Adrenal gland (tissue), 12 donors: ENCODE results near the gene RNF5. TPM values are rescaled to one million over a fixed set of nuclear protein-coding genes. Genes with fewer than 3 reads are reported as not detected.
A peak's percentile ranks its signal among the peaks of the same experiment; 100 is the strongest.
"Not testable (repeated sequence)": the region's sequence is repeated elsewhere in the genome, so short reads cannot be mapped to it uniquely, and the experiment has no call there.

Experiments
- DNase-seq, 7 donors: peaks; one replicate each; pipeline ENCODE4 v3.0.0-alpha.2; 2019 to 2020
- H3K27ac ChIP-seq, 5 donors: fragments of 200-600 bp; sonication (generic) in 4 of 5; 1 replicate in 3 of 5; 2 replicates in 2 of 5; pipeline versions ENCODE4 v1.5.1 to v1.8.0; 2016 to 2020; ENCODE audit warnings: mild to moderate bottlenecking in 1 of 5
- H3K27me3 ChIP-seq: fragments of 200-600 bp; 2 replicates; pipeline ENCODE4 v1.8.0; 2021
- H3K36me3 ChIP-seq, 2 donors: fragments of 200-600 bp; replicated peaks in 1 of 2; 1 replicate in 1 of 2; 2 replicates in 1 of 2; pipeline versions ENCODE4 v1.5.1 to v1.8.0; 2018 to 2022
- H3K4me1 ChIP-seq, 2 donors: fragments of 200-600 bp; replicated peaks in 1 of 2; 1 replicate in 1 of 2; 2 replicates in 1 of 2; pipeline versions ENCODE4 v1.5.1 to v1.8.0; 2018 to 2021
- H3K4me3 ChIP-seq, 4 donors: fragments of 200-600 bp; sonication (generic) in 3 of 4; one replicate each; pipeline ENCODE4 v1.5.1; 2016 to 2018
- H3K9me3 ChIP-seq, 3 donors: fragments of 200-600 bp; sonication (generic) in 1 of 3; replicated peaks in 1 of 3; 1 replicate in 2 of 3; 2 replicates in 1 of 3; pipeline versions ENCODE4 v1.5.1 to v1.8.0; 2016 to 2021
- POLR2A ChIP-seq, 2 donors: fragments of 450-650 bp; IDR thresholded peaks; one replicate each; pipeline ENCODE4 v1.6.1; 2017; ENCODE audit warnings: antibody characterized with exemption in 2 of 2, mild to moderate bottlenecking in 2 of 2, moderate library complexity in 1 of 2
- WGBS, 4 donors: extraction: QIAGEN DNeasy Blood & Tissue Kit in 2 of 4; methylation state at CpG; one replicate each; pipeline versions ENCODE4 v1.1.5 to v1.1.7; 2013 to 2017; 5-methylcytosine and 5-hydroxymethylcytosine counted together
- intact Hi-C, 2 donors: fragments of 100-400 bp; cut with DNase I; formaldehyde crosslinking; loops; one replicate each; pipeline versions ENCODE4 v1.14.1 to v1.15.0; 2022 to 2023
- polyA plus RNA-seq, 3 donors: library from polyadenylated mRNA; stranded (reverse); fragments of 200-250 nt in 2 of 3; fragments of 350-450 nt in 1 of 3; fragmentation: Illumina TruSeq in 1 of 3; extraction: RNeasy Lipid Tissue Mini Kit (QIAGEN cat#74804) in 1 of 3; gene quantifications; one replicate each; pipeline ENCODE4 v1.2.3, GENCODE V29; 2013 to 2014
- total RNA-seq, 9 donors: library from RNA; depleted of rRNA in 4 of 9; stranded (reverse); fragments of >200 nt in 4 of 9; fragments of 120-200 nt in 1 of 9; fragmentation: NEBNext Ultra II Directional in 1 of 9; extraction: Animal tissue kit (Norgen Biotek cat#: 25700) in 1 of 9; gene quantifications; one replicate each; pipeline versions ENCODE4 v1.1.0 to v1.2.4, GENCODE V29; 2013 to 2023
- TF ChIP-seq, protein P1 (sequence below), 6 experiments: fragments of 450-650 bp in 4 of 6; fragments of 200-600 bp in 2 of 6; sonication (generic) in 1 of 6; IDR thresholded peaks; 1 replicate in 5 of 6; 2 replicates in 1 of 6; pipeline versions ENCODE4 v1.5.1 to v1.8.0; 2016 to 2021; ENCODE audit warnings: antibody characterized with exemption in 6 of 6, mild to moderate bottlenecking in 2 of 6, moderate library complexity in 1 of 6
- donor health status: healthy with polysubstance abuse.
- donor health status: Bipolar disorder and iron deficiency.
- donor health status: DM: yes; HTN: yes; CAD: no.
- donor health status: DM: no; HTN: no; CAD: no.
- donor health status: DM: no; HTN: no; CAD: no.
- donor health status: DM: yes; HTN: yes; CAD: no.

Gene RNF5
- total and polyA plus RNA-seq, 12 donors = 47.2 to 146 (median 110) TPM

DNA sequence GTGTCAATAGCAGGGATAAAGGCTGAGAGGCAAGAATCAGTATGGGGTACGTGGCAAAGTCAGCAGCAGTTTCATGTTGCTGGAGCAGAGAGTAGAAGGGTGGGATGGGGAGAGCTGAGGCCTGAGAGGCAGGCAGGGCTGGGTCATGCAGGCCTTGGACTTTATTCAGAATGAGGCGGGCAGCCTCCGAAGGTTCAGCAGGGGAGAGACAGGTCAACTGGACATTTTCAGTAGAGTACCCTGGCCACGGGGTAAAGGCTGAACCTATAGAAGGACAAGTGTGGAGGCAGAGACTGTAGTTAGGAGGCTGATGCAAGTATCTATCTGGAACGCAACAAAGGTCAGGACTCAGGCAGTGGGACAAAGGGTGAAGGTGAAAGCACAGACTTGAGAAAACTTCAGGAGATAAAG lies 32.0 kb downstream of the RNF5 start:
- no peak for DNase-seq
- Histone ChIP-seq H3K4me1 (no peaks in the 10 kb centered on the region), H3K27ac (no peak overlapping the region), H3K27me3 (no peaks in the 10 kb centered on the region), H3K4me3 (no peak overlapping the region), H3K36me3 (no peaks in the 10 kb centered on the region), H3K9me3 (no peaks in the 10 kb centered on the region)
- WGBS, 4 donors = 81 to 85% (median 82%) methylated on average over 5 of the region's 5 CpGs
- intact Hi-C loops = no loop called here
- no peak for TF ChIP-seq POLR2A (IDR thresholded peaks at IDR 0.05)
- TF ChIP-seq, protein P1, sequence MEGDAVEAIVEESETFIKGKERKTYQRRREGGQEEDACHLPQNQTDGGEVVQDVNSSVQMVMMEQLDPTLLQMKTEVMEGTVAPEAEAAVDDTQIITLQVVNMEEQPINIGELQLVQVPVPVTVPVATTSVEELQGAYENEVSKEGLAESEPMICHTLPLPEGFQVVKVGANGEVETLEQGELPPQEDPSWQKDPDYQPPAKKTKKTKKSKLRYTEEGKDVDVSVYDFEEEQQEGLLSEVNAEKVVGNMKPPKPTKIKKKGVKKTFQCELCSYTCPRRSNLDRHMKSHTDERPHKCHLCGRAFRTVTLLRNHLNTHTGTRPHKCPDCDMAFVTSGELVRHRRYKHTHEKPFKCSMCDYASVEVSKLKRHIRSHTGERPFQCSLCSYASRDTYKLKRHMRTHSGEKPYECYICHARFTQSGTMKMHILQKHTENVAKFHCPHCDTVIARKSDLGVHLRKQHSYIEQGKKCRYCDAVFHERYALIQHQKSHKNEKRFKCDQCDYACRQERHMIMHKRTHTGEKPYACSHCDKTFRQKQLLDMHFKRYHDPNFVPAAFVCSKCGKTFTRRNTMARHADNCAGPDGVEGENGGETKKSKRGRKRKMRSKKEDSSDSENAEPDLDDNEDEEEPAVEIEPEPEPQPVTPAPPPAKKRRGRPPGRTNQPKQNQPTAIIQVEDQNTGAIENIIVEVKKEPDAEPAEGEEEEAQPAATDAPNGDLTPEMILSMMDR (IDR thresholded peaks at IDR 0.05) = no peak

DNA sequence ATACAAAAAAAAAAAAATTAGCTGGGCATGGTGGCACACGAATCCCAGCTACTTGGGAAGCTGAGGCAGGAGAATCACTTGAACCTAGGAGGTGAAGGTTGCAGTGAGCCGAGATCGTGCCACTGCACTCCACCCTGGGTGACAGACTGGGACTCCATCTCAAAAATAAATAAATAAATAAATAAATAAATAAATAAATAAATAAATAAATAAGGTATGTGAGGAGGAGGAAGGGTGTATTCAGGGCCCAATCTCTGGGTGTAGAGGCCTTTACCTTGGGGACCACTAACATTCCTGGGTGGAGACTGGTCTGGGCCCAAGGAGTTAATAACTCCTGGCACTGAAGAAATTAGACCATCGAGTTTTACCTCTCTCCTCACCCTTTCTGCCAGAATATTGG lies 33.2 kb downstream of the RNF5 start:
- H3K4me1 ChIP-seq, H3K36me3 ChIP-seq, DNase-seq, H3K27ac ChIP-seq, H3K4me3 ChIP-seq, H3K9me3 ChIP-seq, H3K27me3 ChIP-seq, intact Hi-C loops: not testable (repeated sequence)
- 83 to 93% (median 86%) methylated on average over 4 of the region's 4 CpGs for WGBS, 4 donors

DNA sequence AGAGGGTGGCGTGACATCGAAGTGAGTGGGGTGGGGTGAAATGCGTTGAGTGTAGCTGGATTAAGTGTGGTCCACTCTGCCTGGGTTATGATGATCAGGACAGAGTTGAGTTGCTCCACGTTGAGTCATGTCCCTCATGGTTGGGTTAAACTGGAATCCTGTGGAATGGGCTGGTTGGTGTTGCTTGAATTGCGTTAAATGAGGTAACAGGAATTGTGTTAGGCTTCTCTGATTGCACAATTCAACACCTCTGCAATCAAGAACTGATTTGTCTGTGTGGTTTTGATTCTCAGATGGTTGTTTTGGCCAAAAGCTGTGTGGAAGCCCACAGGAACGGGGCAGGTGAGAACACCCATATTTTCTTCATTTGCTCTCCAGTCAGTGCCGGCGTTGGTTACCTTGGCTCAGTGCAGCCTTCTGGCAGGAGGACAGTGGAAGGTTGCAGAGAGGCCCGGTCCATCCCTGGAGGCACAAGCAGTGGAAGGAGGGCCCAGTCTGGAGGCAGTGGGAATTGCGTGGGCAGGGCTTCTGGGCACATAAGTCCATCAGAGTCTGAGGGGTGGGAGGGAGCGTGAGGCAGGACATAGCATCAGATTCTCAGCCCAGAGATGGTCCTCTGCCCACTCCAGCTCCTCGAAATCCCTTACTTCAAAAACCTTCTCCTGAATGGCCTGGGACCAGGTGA lies 34.0 kb downstream of the RNF5 start:
- DNase-seq = no peak
- intact Hi-C loops = no loop called here

DNA sequence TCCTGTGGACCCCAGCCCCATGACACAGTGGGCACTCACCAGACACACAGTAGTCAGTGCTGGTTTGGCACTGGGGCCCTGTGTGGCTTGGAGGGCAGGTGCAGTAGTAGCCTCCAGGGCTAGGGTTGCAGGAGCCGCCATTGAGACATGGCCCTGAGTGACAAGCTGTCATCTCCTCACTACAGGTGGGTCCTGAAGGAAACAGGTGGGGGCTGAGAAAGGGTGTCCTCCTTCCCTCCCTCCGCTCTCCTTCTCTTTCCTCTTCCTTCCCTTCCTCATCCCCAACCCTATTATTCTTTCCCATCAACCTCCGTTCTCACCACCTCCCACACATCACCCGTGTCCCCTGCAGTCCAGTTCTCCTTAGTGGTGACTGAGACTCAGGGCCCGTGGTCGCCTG lies 35.4 kb downstream of the RNF5 start:
- H3K4me3 ChIP-seq = no peak overlapping the region
- no peak overlapping the region for H3K27ac ChIP-seq
- H3K36me3 ChIP-seq = no peaks in the 10 kb centered on the region
- no peaks in the 10 kb centered on the region for H3K27me3 ChIP-seq
- intact Hi-C loops = no loop called here
- no peak for TF ChIP-seq POLR2A (IDR thresholded peaks at IDR 0.05)
- TF ChIP-seq, protein P1 (IDR thresholded peaks at IDR 0.05) = no peak
- no peaks in the 10 kb centered on the region for H3K9me3 ChIP-seq
- DNase-seq = no peak
- 82 to 90% (median 85%) methylated on average over 6 of the region's 6 CpGs for WGBS, 4 donors
- no peaks in the 10 kb centered on the region for H3K4me1 ChIP-seq

More for the DNA sequence above, 34.0 kb downstream of the RNF5 start:
- 84 to 90% (median 86%) methylated on average over 8 to 12 of the region's 12 CpGs for WGBS, 4 donors
- Histone ChIP-seq H3K36me3 (no peaks in the 10 kb centered on the region), H3K9me3 (no peaks in the 10 kb centered on the region), H3K27ac (no peak overlapping the region), H3K4me1 (no peaks in the 10 kb centered on the region), H3K4me3 (no peak overlapping the region), H3K27me3 (no peaks in the 10 kb centered on the region)
- TF ChIP-seq, protein P1 (IDR thresholded peaks at IDR 0.05) = no peak
- no peak for TF ChIP-seq POLR2A (IDR thresholded peaks at IDR 0.05)

DNA sequence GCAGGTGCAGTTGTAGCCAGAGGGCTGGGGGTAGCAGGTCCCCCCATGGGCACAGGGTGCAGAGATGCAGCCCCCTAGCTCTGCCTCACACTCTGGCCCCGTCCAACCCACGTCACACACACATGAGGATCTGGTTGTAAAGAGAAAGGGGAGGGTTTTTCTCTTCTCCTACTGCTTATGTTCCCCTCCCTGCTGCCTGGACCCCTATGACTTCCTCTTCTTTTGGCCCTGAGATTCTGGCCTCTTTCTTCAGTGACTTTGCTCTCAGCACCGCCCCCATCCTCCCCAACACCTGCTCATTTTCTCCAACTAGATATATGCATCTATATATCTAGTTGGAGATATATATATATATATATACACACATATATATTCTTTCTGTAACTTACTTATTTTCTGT lies 35.9 kb downstream of the RNF5 start:
- H3K4me3 ChIP-seq = no peak overlapping the region
- TF ChIP-seq, protein P1 (IDR thresholded peaks at IDR 0.05) = no peak
- no peak for TF ChIP-seq POLR2A (IDR thresholded peaks at IDR 0.05)
- H3K9me3 ChIP-seq = no peaks in the 10 kb centered on the region
- H3K27ac ChIP-seq = no peak overlapping the region
- no peaks in the 10 kb centered on the region for H3K36me3 ChIP-seq
- H3K27me3 ChIP-seq = no peaks in the 10 kb centered on the region
- intact Hi-C loops = no loop called here
- DNase-seq = peak in 1 of 7 donors; percentile 27
- H3K4me1 ChIP-seq = no peaks in the 10 kb centered on the region
- 66 to 99% (median 77%) methylated on average over 3 of the region's 3 CpGs for WGBS, 4 donors
